22Rv1 (cell line): ENCODE data around the gene CPSF4.

Experiments used
- H3K27ac ChIP-seq: fragments of 450-650 bp; 2 replicates; pipeline ENCODE4 v1.5.1; 2017
- CTCF ChIP-seq: fragments of 450-650 bp; IDR thresholded peaks from 2 replicates; pipeline ENCODE4 v1.5.1; 2017; ENCODE audit warnings: mild to moderate bottlenecking
- ZFX ChIP-seq: fragments of 450-650 bp; IDR thresholded peaks from 2 replicates; pipeline ENCODE4 v1.6.1; 2017; ENCODE audit warnings: antibody characterized with exemption, borderline replicate concordance

CPSF4 gene

GRCh38 chr7:99438573-99439480 is at the start of gene CPSF4, which contains the start of gene PTCD1:
CPSF4 (plus strand) TSS chr7:99438943; CDS start chr7:99439083, 140 bp downstream.
PTCD1 (minus strand) TSS chr7:99438798; CDS start chr7:99435242, 3,556 bp downstream.
- TF ChIP-seq ZFX, result no peak
- no peak for TF ChIP-seq CTCF
- H3K27ac ChIP-seq, result peak within 1 kb of the TSS; percentile 99

GRCh38 chr7:99389772-99390171 is 49.0 kb upstream of the CPSF4 start:
- TF ChIP-seq ZFX (no peak), CTCF (no peak)
- no peak overlapping the region for H3K27ac ChIP-seq

GRCh38 chr7:99390941-99391602 is 47.7 kb upstream of the CPSF4 start:
- peak overlapping the region; percentile 92 for H3K27ac ChIP-seq
- no peak for TF ChIP-seq CTCF
- TF ChIP-seq ZFX, result no peak

GRCh38 chr7:99392046-99392445 is 46.7 kb upstream of the CPSF4 start:
- H3K27ac ChIP-seq, result peak overlapping the region; percentile 92
- TF ChIP-seq CTCF, result no peak
- TF ChIP-seq ZFX, result no peak

GRCh38 chr7:99392659-99393354 is 45.9 kb upstream of the CPSF4 start:
- TF ChIP-seq ZFX (no peak), CTCF (no peak)
- H3K27ac ChIP-seq, result peak overlapping the region; percentile 92

- TF ChIP-seq CTCF, result no peak
- no peak for TF ChIP-seq ZFX
- H3K27ac ChIP-seq, result peak overlapping the region; percentile 92
Measured at GRCh38 chr7:99393355-99394187, 45.2 kb upstream of the CPSF4 start.
